Fibroblast of villous mesenchyme (primary cell): ENCODE data around the gene FOXK2. TPM values are rescaled to one million over a fixed set of nuclear protein-coding genes. Genes with fewer than 3 reads are reported as not detected.
"Not testable (repeated sequence)": the region's sequence is repeated elsewhere in the genome, so short reads cannot be mapped to it uniquely, and the experiment has no call there.

ENCODE experiments used
- DNase-seq: peaks from one replicate; pipeline ENCODE4 v3.0.0-alpha.2; 2010; ENCODE audit warnings: low read depth
- H3K4me3 ChIP-seq: 2 replicates; pipeline ENCODE4 v1.5.1; 2011; ENCODE audit warnings: low read depth, mild to moderate bottlenecking, low read length
- total RNA-seq: library from RNA; depleted of rRNA; stranded (reverse); fragments of >200 nt; gene quantifications from 2 replicates; pipeline ENCODE4 v1.2.3, GENCODE V29; 2012
- TF ChIP-seq, protein P1 (sequence below): IDR thresholded peaks from 2 replicates; pipeline ENCODE4 v1.5.1; 2012; ENCODE audit warnings: low read depth, mild to moderate bottlenecking, low read length; ENCODE audit not compliant: insufficient read depth

Gene FOXK2
- total RNA-seq, 1 donor, result 46.6 TPM

DNA sequence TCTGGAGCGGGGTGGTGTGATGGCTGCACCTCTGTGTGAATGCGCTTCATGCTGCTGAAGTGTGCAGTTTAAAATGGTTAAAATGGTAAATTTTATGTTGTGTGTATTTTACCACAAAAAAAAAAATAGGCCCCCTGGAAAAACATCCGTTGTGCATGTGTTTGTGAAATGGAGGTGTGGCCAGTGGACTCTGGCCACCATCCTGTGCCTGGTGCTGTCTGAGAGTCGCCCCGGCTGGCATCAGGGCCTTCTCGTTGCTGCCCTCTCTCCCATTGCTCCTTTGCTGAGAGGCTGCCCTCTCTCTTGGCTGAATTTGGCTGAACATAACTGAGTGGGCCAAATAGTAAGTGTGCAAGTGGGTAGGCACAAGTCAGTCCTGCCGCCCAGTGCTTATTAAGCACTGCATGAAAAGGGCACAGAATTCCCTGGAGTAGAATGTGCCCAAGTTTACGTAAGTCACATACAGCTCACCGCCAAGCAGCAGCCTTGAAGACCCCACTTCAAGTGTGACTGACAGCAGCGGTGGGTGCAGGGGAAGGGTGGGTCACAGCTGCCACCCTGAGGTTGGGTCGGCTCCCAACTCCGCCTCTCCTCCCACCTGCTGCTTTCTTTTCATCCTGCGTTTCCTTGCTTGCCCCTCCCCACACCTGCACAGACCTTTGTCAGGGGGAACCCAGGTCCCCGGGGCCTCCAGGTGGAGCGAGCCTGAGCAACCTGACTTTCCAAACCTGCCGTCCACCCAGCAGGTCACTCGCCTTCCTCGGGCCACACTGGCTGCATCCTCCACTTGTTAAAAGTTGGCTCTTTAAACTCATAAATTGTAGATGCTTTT, 46.8 kb downstream of the FOXK2 start:
- TF ChIP-seq, protein P1, sequence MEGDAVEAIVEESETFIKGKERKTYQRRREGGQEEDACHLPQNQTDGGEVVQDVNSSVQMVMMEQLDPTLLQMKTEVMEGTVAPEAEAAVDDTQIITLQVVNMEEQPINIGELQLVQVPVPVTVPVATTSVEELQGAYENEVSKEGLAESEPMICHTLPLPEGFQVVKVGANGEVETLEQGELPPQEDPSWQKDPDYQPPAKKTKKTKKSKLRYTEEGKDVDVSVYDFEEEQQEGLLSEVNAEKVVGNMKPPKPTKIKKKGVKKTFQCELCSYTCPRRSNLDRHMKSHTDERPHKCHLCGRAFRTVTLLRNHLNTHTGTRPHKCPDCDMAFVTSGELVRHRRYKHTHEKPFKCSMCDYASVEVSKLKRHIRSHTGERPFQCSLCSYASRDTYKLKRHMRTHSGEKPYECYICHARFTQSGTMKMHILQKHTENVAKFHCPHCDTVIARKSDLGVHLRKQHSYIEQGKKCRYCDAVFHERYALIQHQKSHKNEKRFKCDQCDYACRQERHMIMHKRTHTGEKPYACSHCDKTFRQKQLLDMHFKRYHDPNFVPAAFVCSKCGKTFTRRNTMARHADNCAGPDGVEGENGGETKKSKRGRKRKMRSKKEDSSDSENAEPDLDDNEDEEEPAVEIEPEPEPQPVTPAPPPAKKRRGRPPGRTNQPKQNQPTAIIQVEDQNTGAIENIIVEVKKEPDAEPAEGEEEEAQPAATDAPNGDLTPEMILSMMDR, result no peak
- H3K4me3 ChIP-seq, result no peak overlapping the region
- DNase-seq, result no peak

DNA sequence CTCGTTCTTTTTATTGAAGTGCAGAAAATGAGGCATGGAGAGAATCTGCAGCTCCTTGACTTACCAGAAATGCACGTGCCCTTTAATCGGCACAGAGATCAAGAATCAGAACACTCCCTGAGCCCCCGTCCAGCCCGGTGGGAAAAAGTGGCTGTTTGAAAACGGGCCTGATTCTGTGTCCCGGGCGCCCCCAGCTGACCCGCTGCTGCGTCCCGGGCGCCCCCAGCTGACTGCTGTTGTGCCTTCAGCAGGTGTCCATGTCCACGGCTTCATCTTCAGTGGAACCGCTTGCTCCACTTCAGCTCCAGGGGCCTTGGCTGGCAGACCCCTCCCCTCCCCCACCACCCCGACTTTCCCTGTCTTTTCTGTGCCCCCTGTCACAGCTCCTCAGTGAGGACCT, 47.8 kb downstream of the FOXK2 start:
- DNase-seq, result no peak
- TF ChIP-seq, protein P1, result no peak
- H3K4me3 ChIP-seq, result no peak overlapping the region

DNA sequence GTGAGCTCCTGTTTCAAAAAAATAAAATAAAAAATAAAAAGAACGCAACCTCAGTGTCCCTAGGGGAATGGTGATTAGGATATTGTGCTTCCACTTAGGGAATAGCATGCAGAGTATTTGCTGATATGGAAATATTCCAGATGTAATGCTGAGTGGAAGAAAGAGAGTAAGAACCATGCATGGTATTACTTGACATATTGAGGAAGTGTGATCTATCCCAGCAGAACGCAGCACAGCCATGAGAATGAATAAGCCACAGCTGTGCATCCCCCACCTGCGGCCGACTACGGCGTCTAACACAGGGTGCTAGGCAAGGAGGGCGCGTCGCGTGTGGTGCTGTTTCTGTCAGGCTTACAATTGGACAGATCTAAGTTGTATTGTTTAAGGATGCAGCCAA, 49.5 kb downstream of the FOXK2 start:
- no peak for DNase-seq
- TF ChIP-seq, protein P1, result no peak
- H3K4me3 ChIP-seq, result no peak overlapping the region

GRCh38 chr17:82569621-82570020, 50.1 kb downstream of the FOXK2 start:
- DNase-seq, result no peak
- no peak overlapping the region for H3K4me3 ChIP-seq
- TF ChIP-seq, protein P1, result no peak

DNA sequence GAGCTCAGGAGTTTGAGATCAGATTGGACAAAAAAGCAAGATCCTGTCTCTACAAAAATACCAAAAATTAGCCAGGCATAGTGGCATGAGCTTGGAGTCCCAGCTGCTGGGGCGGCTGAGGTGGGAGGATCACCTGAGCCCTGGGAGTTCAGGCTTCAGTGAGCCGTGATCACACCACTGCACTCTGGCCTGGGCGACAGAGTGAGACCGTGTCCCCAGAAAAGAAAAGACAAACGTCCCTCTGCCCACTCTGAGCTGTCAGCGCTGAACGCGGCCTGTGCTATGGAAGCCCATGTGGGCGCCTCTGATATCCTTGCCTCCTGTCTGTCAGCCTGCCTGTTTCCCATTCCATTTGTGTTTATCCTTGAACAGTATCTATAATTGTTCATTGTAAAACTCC, 50.7 kb downstream of the FOXK2 start:
- no peak for DNase-seq
- H3K4me3 ChIP-seq, result no peak overlapping the region
- TF ChIP-seq, protein P1, result no peak

- no peak for DNase-seq
- no peak overlapping the region for H3K4me3 ChIP-seq
- TF ChIP-seq, protein P1, result no peak
Observed at GRCh38 chr17:82571855-82572254, 52.3 kb downstream of the FOXK2 start.

GRCh38 chr17:82574041-82574440, 54.5 kb downstream of the FOXK2 start:
- DNase-seq, result no peak
- H3K4me3 ChIP-seq, result no peak overlapping the region
- TF ChIP-seq, protein P1, result no peak

- H3K4me3 ChIP-seq, DNase-seq: not testable (repeated sequence)
Observed at GRCh38 chr17:82575581-82576221, 56.2 kb downstream of the FOXK2 start.
